GM18867 (cell line): ENCODE measurements around the gene SEBOX.

Source experiments
- ATAC-seq: cut with Tn5 transposase; IDR thresholded peaks from one replicate; pipeline ENCODE4 v1.9.1; 2021; ENCODE audit warnings: mild to moderate bottlenecking, moderate library complexity; ENCODE audit not compliant: unreplicated experiment

The SEBOX gene

GRCh38 chr17:28394337-28395116 lies 29.5 kb upstream of the SEBOX start:
- no peak for ATAC-seq

GRCh38 chr17:28392491-28392890 lies 27.5 kb upstream of the SEBOX start:
- ATAC-seq = no peak

GRCh38 chr17:28391401-28391800 lies 26.4 kb upstream of the SEBOX start:
- ATAC-seq = no peak

GRCh38 chr17:28390984-28391383 lies 26.0 kb upstream of the SEBOX start:
- no peak for ATAC-seq

DNA sequence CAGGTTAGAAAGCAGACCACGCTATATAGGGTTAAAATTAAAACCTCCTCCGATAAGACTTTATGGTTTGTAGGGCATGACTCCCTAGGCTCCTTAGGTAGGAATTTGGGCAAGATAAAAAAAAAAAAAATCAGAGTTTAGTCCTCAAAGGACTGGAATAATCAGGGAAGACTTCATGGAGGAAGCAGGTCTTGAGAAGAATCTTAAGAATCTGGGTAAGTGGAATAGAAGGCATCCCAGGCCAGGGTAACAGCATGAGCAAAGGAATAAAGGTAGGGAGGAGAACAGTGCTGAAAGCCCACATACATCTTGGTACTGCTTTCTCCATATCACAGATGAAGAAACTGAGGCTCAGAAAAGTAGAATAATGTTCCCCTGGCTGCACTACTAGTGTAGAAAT lies 25.6 kb upstream of the SEBOX start:
- ATAC-seq = no peak

DNA sequence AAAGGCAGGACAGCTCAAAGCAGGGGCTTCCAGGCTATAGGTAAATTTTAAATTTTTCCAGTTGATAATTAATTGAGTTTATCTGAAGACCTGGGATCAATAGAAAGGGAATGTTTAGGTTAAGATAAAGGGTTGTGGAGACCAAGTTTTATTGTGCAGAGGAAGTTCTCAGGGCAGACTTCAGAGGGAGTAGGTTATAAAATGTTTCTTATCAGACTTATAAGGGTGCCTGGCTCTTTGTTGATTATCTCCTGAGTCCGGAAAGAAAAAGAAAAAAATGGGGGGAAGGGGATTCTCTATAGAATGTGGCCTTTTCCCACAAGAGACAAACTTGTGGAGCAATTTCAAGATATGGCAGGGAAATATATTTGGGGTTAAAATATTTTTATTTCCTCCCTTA lies 25.1 kb upstream of the SEBOX start:
- no peak for ATAC-seq

DNA sequence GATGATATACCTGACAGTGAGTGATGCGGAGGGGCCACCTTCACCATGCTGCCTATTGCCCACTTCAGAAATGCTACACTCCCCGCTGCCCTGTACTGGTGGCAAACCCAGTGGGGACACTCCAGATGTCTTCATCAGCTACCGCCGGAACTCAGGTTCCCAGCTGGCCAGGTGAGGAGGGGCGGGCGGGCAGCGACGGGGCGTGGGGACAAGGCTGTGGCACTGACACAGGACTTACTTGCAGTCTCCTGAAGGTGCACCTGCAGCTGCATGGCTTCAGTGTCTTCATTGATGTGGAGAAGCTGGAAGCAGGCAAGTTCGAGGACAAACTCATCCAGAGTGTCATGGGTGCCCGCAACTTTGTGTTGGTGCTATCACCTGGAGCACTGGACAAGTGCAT lies 23.1 kb upstream of the SEBOX start:
- no peak for ATAC-seq

DNA sequence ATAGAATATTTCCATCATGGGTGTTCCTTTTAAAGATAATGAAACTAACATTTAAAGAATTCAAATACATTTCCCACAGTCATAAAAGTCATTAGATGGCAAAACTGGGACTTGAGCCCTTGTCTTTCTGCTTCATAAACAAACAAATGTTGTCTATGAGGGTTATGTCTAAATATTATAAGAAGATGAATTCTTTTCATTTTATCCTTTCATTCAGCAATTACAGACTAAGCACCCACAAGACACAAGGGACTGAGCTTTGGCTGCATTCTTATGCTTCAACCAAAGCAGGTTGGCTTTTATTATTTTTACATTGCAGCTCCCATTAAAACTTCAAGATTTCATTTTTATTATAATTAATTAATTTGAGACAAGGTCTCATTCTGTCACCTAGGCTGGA lies 21.4 kb upstream of the SEBOX start:
- ATAC-seq = no peak

GRCh38 chr17:28385406-28385805 lies 20.4 kb upstream of the SEBOX start:
- ATAC-seq = no peak

- ATAC-seq = no peak
Observed at GRCh38 chr17:28385037-28385400, 20.0 kb upstream of the SEBOX start.

DNA sequence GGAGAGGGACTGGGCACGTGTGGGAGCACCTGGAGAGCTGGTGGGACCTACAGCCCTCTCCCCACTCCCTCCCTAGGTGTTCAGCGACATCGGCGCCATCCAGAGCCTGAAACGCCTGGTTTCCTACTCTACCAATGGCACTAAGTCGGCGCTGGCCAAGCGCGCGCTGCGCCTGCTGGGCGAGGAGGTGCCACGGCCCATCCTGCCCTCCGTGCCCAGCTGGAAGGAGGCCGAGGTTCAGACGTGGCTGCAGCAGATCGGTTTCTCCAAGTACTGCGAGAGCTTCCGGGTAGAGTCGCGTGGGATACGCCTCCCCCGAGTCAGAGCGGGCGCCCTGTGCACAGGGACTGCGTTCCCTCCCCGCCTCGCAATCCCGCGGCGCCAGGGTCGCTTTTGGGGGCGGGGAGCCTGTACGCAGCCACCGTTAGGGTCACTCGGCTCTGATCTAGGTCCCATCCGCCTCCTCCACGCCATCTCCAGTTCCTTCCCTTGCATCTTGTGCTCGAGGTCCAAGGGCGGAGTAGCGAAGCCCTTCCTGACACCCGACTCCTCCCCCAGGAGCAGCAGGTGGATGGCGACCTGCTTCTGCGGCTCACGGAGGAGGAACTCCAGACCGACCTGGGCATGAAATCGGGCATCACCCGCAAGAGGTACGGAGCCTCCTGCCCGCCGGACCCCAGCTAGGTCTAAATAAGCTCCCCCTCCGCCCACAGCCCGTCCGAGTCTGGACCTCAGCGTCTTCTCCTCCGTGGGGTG lies 19.5 kb upstream of the SEBOX start:
- no peak for ATAC-seq

DNA sequence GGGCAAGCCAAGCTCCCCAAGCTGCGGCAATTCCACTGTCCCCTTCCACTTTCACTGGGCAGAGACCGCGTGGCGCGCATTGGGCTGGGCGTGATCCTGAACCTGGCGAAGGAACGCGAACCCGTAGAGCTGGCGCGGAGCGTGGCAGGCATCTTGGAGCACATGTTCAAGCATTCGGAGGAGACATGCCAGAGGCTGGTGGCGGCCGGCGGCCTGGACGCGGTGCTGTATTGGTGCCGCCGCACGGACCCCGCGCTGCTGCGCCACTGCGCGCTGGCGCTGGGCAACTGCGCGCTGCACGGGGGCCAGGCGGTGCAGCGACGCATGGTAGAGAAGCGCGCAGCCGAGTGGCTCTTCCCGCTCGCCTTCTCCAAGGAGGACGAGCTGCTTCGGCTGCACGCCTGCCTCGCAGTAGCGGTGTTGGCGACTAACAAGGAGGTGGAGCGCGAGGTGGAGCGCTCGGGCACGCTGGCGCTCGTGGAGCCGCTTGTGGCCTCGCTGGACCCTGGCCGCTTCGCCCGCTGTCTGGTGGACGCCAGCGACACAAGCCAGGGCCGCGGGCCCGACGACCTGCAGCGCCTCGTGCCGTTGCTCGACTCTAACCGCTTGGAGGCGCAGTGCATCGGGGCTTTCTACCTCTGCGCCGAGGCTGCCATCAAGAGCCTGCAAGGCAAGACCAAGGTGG lies 16.3 kb upstream of the SEBOX start:
- ATAC-seq = no peak

- no peak for ATAC-seq
Observed at GRCh38 chr17:28379814-28380801, 15.1 kb upstream of the SEBOX start.

GRCh38 chr17:28372945-28373274 lies 7.9 kb upstream of the SEBOX start:
- no peak for ATAC-seq

GRCh38 chr17:28372203-28372944 lies 7.4 kb upstream of the SEBOX start:
- ATAC-seq = peak; percentile 13

DNA sequence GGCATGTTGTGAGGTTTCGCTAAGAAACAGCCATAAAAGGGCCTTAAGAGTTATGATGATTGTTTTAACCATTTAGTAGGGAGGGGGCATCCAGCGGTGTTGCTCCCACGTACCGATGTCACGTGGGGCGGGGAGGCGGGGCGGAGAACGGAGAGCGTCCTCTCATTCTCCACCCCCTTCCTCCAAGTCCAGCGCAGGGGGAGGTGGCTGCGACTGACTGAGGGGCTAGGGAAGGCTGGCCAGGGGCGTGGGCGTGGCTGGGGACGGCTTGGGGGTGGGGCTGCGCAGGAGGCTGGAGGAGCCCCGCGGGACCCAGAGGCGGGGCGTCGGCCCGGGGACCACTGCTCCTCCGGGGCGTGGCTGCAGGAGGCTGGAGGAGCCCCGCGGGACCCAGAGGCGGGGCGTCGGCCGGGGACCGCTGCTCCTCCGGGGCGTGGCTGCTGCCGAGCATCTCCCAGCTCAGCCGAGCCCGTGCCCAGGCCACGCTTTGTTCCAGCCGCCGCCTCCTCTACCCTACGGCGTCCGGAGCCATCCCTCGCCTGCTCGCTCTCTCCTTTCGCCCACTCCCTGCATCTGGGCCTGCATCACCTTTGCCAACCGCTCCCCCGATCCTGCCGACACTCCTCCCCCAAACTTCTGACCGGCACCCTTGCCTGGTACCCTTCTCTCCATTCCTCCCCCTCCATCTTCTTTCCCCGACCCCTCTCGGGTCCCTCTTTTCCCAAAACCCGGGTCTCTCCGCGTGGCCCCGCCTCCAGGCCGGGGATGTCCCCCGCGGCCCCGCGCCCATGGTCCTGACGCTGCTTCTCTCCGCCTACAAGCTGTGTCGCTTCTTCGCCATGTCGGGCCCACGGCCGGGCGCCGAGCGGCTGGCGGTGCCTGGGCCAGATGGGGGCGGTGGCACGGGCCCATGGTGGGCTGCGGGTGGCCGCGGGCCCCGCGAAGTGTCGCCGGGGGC lies 6.5 kb upstream of the SEBOX start, which contains the start of gene SARM1:
TSS of gene SARM1 (plus strand) at position 450 of the 958 bp plus-strand sequence. CDS start at position 789, 339 bp downstream.
- ATAC-seq = peak; percentile 85

DNA sequence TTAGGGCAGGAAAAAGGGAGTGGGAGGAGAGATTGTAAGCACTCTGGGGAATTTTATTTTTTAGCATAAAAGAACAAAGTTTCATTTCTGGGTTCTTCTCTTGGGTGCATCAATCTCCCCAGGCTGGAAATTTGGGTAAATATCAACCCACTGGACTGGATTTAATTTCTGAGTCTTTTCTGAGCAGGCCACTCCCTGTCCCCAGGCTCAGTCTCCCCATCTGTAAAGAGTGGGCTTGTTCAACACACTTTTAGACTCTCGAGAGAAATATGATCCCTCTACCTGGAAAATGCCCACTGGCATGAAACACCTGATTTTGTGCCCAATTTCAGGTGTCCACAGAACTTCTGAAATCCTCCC lies 5.7 kb upstream of the SEBOX start:
- no peak for ATAC-seq

- no peak for ATAC-seq
Observed at GRCh38 chr17:28370035-28370743, 5.2 kb upstream of the SEBOX start, which contains the start of gene VTN. Gene VTN, minus strand, starts transcription at chr17:28370307. Its CDS starts 104 bp downstream, at chr17:28370203.
